GM04504 (cell line): ENCODE measurements around the gene NLRP9.

Source experiments
- DNase-seq: peaks from one replicate; pipeline ENCODE4 v3.0.0-alpha.2; 2012; ENCODE audit warnings: low read depth

NLRP9 gene

DNA sequence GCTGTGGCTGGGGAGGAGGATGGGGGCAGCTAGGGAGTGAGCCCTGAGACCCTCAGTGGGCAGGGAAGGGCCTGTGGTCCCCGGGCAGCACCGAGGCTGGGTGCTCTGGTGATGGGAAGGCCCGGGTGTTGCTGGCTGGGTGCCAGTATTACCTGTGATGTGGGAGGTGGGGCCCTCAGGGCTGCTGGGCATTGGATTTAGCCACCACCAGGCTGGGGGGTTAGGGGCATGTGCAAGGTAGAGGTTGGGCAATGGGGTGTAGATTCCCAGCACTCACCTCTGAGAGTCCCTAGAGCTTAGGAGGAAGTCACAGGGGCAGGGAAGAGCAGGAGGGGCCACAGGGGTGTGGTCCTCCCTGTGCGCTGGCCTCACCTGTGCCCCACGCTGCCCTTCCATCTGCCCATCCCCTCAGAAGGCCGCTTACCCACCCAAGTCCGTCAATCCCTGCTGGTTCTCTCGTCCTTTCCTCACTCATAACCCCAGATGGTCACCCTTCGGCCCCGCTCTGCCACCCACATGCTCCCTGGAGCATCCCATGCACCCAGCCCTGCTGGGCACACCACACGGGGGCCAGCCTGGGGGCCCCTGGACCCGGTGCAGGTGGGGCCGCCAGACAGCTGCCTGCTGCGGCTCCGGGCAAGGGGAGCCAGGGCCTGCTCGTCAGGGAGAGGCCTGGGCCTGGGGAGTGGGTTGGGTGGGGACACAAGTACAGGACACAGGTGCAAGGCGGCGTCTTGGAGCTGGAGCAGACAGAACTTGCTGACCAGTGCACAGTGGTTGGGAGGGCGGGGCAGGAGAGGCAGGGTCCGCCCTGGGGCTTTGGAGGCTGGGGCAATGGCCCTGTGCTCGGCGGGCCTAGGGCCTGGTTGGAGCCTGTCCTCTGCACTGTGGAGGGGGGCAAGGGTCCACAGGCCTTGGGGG lies 50.7 kb downstream of the NLRP9 start:
- DNase-seq: no peak

DNA sequence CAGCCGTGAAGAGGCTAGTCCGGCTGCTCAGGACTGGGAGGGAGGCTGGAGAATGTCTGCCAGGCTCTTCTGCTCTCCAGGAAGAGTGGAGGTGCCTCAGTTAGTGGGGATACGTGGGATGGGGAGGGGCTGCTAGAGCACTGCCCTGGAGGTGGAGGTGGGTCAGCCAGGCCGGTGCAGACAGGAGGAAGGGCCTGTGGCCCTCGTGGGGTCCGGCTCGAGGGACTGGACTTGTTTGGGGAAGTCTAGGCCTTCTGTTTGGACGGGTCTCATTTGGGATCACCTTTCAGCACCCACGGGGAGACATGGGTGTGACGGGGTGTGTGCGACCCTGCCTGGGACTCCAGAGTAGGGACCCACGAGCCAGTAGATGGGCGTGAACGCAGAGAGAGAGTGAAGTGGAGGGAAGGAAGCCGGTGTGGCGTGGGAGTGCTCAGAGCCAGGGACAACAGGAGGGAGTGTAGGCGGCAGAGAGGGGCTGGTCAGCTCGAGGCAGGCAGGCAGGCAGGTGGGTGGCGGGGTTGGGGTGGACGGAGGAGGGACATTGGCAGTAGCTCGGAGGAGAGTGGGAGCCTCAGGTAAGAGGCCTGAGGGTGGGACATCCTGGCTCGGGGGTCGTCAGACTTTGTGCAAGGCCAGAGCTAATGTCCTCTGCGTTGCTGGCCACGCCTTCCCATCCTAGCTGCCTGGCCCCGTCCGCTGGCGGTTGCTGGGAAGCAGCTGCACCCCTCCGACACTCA lies 51.7 kb downstream of the NLRP9 start:
- no peak for DNase-seq

DNA sequence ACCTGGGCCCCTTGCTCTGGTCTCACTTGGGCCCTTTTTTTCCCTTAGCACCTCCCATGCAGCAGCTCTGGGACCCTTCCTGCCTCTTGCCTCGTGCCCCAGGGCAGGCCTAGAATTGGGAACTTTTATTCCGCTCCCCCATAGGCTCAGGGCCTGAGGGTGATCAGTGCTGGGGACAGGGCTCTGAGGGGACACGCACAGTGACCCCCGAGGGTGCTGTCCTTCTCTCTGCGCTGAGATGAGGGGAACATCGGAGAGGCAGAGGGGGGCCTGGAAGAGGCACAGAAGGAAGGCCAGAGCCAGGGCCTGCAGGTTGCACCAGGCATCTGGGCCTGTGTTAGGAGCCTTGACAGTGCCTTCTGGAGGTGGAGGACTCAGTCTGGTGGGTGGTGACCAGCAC lies 52.4 kb downstream of the NLRP9 start:
- no peak for DNase-seq

DNA sequence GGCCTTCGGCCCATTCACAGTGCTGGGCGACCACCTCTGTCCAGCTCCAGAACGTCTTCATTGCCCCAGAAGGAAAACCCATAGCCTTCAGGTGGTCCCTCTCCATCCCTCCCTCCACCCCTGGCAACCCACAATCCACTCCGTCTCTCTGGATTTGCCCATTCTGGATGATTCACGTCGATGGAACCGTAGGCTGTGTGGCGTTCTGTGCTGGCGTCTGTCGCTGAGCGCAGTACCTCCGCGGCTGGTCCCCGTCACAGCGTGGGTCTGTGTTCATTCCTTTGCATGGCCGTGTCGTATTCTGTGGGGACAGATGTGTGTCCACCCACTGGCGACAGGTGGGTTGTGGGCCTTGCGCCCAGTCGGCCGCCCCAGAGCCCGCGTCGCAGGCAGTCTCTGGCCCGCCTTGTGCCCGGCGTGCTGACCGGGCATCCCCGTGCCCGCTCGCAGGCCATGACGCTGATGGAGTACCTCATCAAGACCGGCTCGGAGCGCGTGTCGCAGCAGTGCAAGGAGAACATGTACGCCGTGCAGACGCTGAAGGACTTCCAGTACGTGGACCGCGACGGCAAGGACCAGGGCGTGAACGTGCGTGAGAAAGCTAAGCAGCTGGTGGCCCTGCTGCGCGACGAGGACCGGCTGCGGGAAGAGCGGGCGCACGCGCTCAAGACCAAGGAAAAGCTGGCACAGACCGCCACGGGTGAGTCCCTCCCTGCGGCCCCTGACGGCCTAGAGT lies 53.1 kb downstream of the NLRP9 start:
- DNase-seq: no peak

DNA sequence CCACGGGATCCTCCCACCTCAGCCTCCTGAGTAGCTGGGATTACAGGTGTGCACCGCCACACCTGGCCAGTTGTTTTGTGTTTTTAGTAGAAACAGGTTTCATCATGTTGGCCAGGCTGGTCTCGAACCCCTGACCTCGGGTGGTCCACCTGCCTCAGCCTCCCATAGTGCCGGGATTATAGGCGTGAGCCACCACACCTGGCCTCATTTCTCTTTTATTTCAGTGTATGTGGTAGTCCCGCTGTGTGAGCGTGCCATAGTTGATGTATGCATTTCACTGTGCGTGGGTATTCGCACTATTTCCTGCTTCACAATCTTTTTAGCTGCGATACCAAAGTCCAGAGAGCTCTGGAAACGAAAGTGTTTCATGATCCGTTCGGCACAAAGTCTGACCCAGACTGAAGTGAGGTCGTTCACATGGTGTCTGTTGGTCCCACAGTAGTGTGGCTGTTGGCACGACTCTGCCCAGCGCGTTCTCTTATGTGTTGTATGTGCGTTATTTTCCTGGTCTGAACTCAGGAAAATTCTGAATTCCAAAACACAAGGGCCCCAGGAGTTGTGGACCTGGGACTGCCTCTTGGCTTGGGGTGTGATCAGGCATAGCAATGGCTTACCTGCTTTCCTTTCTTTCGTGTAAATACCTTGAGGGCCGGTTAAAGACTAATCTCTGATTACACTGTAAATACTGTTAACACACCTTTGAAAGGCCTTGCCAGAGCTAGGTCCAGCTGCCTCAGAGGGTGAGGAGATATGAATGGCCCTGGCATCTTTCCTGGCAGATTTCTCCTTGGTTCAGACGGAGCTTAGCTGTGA lies 54.5 kb downstream of the NLRP9 start:
- DNase-seq: no peak

DNA sequence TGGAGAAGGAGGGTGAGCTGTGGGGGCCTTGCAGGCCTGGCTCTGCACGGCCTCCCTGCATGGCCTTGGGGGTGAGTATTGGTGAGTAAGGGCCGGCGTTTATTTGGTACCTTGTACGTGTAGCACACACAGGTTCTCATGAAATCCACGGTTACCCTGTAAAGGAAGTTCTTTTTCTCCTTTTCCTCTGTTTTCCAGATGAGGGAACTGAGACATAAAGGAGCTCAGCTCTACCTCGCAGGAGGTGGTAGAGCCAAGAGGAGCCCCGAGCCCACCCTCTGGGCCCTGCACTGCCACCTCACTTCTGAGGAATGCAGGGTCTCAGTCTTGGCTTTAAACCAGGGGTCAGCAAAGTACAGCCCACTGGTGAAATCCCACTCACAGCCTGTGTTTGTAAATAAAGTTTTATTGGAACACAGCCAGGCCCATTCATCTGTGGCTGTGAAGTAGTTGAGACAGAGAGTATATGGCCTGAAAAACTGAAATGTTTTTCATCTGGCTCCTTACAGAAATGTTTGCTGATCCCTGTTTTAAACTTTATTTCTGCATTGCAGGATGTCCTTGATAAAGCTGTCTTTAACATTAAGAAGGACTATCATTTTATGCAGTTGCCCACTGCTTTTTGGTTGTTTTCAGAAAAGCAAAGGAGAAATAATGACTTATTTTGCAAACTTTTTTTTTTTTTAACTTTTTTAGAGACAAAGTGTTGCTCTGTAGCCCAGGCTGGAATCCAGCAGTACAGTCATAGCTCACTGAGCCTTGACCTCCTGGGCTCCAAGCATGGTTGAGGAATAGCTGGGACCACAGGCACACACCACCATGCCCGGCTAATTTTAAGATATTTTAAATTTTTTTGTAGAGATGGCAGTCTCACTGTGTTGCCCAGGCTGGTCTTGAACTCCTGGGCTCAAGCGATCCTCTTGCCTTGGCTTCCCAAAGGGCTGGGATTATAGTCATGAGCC lies 56.8 kb downstream of the NLRP9 start:
- no peak for DNase-seq

DNA sequence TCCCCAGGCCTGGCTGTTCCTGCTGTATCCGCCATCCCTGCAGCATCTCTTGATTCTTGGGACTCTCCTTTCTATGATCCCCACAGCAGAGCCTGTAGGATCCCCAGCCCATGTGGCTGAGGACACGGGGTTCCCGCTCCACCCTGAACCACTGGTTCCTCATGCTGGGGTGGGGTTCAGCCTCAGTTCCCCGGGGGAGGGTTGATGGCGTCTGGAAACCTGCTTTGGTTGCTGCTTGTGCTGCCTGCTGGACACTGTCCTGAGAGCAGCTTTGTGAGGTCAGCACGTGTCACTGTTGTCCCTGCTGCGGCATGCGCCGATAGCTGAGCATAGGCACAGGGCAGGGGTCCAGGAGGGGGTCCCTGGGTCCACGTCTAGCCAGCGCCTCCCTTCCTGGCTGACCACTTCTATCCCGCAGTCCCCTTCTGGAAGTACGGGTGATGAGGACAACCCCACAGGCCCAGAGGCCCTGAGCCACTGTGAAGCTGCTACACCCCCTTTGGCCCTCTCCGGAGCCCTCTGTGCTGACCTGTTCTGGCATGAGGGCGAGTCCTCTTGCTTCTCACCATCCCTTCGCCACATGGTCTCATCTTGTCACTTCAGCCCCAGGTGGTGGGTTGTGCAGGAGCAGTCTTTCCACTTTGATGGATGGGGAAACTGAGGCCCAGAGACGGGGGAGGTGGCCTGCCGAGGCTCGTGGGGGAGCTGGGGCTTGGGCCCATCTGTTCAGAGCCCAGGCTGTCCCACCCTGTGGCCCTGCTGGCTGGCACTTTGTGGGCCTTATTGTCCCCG lies 57.7 kb downstream of the NLRP9 start:
- DNase-seq: no peak

DNA sequence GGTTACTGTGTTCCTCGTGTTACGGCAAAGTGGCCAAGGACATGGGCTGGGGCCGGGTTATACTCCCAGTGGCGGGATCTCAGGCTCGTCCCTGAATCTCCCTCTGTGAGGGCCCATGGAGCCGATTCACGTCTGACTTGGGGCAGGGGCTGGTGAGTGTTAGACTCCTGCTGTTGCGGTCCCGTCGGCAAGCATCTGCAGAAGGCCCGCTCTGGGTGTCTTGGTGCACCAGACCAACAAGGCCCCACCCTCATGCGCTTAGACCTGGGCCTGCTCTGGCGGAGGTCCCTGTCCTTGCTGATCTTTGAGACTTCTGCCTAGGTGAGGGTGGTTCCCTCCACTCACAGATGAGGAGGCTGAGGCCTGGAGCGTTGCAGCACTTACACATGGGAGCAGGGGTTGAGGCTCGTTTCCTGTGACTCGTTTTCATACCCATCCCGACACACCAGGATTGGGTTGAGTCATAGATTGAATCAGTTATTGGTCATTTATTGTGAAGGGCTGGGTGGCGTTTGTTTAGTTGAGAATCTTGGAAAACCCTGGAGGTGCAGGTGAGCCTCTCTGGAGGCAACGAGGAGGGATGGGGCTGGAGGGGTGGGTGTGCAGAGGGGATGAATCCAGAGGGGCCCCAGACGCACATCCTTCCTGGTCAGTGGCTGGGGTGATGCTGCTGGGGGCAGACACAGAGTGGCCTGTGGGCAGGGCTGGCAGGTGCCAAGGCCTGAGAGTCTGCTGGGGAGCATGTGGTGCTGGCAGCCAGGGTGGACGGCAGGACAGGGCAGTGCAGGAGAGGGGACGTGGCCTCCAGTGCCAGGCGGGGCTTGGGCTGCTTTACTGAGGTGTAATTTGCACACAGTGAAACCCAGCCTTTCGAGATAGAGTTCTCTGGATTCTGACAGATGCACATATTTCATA lies 58.6 kb downstream of the NLRP9 start:
- no peak for DNase-seq

DNA sequence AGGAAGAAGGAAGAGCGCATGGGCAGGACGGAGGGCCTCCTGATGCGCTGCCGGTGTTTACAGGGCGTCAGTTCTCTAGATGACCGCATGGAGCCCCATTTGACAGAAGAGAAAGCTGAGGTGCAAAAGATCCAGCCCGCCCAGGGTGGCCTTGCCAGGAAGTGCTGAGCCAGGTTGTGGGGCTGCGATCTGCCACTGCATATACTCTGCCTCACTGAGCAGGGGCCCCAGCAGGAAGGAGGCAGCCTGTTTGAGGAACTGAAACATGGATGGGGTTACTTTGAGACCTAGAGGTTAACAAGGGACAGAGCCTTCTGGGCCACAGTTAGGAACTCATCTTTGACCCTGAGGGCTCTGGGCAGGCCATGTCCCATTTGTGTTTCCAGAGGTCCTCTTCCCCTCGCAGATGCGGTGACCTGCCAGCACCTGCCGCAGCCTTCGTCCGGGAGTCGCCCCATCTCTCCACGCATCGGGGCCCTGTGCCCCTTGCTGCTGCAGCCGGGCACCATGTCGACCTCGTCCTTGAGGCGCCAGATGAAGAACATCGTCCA lies 60.0 kb downstream of the NLRP9 start:
- DNase-seq: no peak

DNA sequence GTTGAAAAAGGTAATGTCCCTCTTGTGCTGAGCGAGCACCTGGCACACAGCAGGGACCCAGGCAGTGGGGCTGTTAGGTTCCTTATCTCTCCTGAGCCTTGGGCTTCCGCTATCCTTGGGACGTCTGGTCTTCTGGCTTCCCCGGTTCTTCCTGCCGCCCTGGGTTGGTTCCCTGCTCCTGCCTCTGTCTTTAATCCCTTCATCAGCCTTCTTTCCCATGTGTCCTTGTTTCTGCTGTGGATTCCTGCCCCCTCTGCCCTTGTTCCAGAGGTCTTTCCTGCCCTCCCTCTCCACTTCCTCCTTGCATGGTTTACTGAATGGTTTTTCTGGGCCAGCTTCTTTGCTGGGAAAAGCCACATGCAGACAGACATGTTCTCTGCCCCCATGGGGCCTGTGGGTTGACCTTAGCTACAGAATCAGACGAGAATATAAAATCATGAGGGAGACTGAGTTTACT lies 60.6 kb downstream of the NLRP9 start:
- no peak for DNase-seq

DNA sequence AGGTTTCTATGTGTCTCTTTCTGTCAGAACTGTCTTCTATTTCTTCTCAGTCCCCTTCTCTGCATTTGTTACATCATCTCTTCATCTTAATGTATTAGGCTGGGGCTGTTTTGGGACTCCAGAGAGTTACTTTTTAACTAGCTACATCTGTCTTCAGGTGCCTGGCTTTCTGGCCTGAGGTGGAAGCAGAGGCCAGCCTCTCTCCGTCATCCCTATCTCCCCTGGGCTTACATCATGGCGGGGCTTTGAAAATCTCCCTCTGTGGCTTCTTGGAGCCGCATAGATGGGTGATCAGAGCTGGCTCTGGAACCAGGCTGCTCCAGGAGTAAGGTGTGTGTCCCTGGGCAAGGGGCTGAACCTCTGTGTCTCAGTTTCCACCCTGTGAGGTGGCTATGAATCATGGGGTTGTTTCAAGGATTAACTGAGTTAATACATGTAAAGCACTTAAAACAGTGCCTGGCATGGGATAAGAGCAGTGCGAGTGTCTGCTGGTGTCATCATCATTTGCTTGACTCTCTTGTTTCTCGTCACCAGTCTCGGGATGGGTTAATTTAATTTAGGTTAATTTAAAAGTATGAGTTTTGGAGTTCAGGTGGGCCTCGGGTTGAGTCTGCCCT lies 61.2 kb downstream of the NLRP9 start:
- no peak for DNase-seq

DNA sequence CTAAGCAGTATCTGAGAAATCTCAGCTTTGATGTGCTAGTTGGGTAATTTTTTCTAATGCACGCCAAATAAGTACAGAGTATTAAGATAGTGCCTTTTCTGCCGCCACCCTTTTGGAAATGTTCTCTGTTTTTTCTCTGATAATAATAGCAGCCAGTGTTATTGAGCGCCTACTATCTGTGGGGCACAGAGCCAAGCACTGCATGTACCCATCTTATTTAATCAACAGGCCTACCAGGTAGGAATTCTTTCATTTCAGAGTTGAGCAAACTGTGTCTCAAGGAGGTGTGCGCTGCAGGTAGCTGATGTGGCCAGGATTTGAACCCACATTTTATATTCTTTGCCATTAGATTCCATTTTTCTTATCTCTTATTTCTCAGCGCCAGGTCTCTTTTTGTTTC lies 61.8 kb downstream of the NLRP9 start:
- DNase-seq: no peak

DNA sequence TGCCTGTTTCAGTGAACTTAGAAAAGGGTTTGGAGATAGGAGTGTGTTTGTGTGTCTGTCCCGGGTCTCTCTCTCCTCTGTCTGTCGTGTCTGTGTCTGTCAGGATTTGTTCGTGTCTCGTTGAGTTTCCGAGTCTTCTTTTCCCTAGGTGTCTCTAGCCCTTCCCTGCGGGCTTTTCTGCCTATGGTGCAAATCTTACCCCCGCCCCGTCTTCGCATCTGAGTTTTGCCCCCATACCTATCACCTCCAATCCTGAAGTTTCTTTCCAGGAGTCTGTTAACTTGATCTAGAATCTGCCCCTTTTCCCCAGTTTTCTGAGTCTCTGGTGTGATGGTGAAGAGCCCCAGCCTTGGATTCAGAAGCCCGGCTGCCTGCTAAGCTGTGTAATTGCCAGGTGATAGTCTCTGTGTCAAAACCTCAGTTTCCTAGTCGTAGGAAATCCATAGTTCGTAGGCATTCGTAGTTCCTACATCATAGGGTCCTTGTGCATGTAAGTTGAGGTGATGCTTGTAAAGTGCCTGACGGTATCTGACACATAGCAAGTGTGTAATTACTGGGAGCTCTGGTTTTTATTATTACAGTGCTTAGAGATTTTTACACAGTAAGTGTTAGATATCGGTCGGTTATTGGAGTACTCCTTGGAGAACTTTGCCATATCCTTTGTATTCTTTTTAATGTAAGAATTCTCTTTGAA lies 62.4 kb downstream of the NLRP9 start:
- DNase-seq: no peak

DNA sequence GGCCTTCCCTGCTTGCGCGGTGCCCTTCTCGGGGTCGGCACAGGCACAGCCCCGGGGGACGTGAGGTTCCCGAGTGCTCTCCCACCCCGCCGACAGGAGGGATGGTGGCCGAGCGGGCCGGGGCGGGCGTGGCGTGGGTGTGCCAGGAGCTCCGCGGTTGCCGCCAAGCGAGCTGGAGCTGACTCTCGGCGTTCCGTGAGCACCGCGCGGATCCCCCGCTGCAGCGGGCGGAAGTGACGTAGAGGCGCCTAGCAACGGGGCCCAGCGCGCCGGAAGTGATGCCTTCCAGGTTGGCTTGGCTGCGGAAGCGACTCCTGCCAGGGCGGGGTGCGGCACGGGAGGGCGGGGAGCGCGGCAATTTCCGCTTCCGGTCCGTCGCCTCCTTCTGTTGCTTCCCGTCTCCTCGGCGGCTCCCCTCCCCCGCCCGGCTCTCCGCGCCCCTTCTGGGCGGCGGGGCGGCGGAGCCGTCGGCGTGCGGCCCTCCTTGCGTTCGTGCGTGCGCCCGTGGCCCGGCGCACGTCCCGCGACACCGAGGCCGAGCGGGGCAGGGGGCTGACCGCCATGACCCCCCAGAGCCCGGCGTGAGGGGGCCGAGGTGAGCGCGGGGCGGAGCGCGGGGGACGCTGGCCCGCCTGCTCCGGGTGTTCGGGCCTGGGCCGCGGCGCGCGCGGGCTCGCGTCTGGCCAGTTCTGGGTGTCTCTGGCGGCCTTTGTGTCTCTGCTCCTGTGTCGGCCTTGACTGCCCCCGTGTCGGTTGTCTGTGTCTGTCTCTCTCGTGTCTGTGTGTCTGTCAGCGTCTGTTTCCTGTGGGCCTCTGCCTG lies 63.2 kb downstream of the NLRP9 start, which contains the start of gene EPN1:
Gene EPN1 (plus strand): TSS at position 386 of the 820 bp plus-strand sequence. CDS start 3,402 bp downstream, outside the sequence.
- DNase-seq: peak; percentile 92

DNA sequence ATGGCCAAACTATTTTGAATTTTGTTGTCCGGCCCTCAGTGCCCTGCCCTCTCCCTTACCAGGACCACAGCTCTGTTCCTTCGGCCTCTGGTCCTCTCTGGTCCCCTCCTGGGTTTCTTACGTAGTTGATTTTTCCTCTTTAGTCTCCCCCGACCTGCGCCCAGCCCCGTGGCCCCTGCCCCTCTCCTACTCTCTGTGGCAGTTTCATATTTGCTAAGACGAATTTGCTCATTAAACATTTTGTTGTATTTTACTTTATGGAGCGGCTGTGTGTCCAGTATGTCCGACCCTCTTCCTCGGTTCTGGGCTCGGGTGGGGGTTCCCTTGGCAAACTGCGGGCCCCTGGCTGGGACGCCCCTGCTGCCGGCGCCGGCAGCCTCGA lies 63.8 kb downstream of the NLRP9 start:
- no peak for DNase-seq

DNA sequence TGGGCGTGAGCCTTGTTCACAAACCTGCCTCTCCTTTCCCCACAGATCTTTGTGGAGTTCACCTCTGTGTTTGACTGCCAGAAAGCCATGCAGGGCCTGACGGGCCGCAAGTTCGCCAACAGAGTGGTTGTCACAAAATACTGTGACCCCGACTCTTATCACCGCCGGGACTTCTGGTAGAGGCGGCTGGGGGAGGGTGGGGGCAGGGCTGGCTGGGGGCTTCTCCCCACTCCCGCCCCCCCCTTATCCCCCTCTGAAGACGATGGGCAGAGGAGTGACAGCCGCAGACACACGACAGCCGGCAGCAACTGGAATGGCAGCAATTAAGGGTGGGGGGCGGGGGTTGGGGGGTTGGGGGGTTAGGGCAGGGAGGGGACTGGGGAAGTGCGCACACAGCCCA lies 64.3 kb downstream of the NLRP9 start:
- DNase-seq: no peak
